SK-N-SH treated with all-trans-retinoic acid at 6 μM for 48 hours (cell line): Measurements from ENCODE around the gene MMP24.

ENCODE experiments used
- ARNTL ChIP-seq: fragments of 450-650 bp; formaldehyde crosslinking; IDR thresholded peaks from 2 replicates; pipeline ENCODE4 v1.5.0; 2020; ENCODE audit warnings: low read depth, mild to moderate bottlenecking, moderate library complexity, borderline replicate concordance
- CREB5 ChIP-seq: fragments of 250-450 bp; sonication (Bioruptor Pico); IDR thresholded peaks from 2 replicates; pipeline ENCODE4 v1.5.1; 2020; ENCODE audit warnings: low read depth, mild to moderate bottlenecking, moderate library complexity
- ESRRG ChIP-seq: fragments of 250-450 bp; sonication (Bioruptor Pico); IDR thresholded peaks from 2 replicates; pipeline ENCODE4 v1.6.1; 2021; ENCODE audit warnings: mild to moderate bottlenecking
- ISL1 ChIP-seq: fragments of 250-450 bp; sonication (Bioruptor Pico); IDR thresholded peaks from 2 replicates; pipeline ENCODE4 v2.1.2; 2022; ENCODE audit warnings: mild to moderate bottlenecking, moderate library complexity
- OSR1 ChIP-seq: fragments of 250-450 bp; sonication (Bioruptor Pico); IDR thresholded peaks from 2 replicates; pipeline ENCODE4 v1.8.0; 2022; ENCODE audit warnings: moderate library complexity, mild to moderate bottlenecking, inconsistent platforms
- POU6F1 ChIP-seq: fragments of 250-450 bp; sonication (Bioruptor Pico); IDR thresholded peaks from 2 replicates; pipeline ENCODE4 v1.8.0; 2021; ENCODE audit warnings: low read depth, mild to moderate bottlenecking, moderate library complexity, borderline replicate concordance
- RARB ChIP-seq: fragments of 250-450 bp; sonication (Bioruptor Pico); IDR thresholded peaks from 2 replicates; pipeline ENCODE4 v1.8.0; 2021; ENCODE audit warnings: mild to moderate bottlenecking, moderate library complexity
- SNAI2 ChIP-seq: fragments of 250-450 bp; sonication (Bioruptor Pico); IDR thresholded peaks from 2 replicates; pipeline ENCODE4 v1.5.0; 2020; ENCODE audit warnings: mild to moderate bottlenecking, moderate library complexity
- TCF4 ChIP-seq: fragments of 250-450 bp; sonication (Bioruptor Pico); IDR thresholded peaks from 2 replicates; pipeline ENCODE4 v1.8.0; 2021; ENCODE audit warnings: mild to moderate bottlenecking, moderate library complexity, borderline replicate concordance
- TSHZ2 ChIP-seq: fragments of 250-450 bp; sonication (Bioruptor Pico); IDR thresholded peaks from 2 replicates; pipeline ENCODE4 v1.5.0; 2020; ENCODE audit warnings: mild to moderate bottlenecking, moderate library complexity
- ZC3H10 ChIP-seq: fragments of 250-450 bp; sonication (Bioruptor Pico); IDR thresholded peaks from 2 replicates; pipeline ENCODE4 v1.5.1; 2021; ENCODE audit warnings: mild to moderate bottlenecking, moderate library complexity
- ZFP3 ChIP-seq: fragments of 250-450 bp; sonication (Bioruptor Pico); IDR thresholded peaks from 2 replicates; pipeline ENCODE4 v1.5.0; 2020; ENCODE audit warnings: mild to moderate bottlenecking, moderate library complexity
- ZFP30 ChIP-seq: fragments of 450-650 bp; formaldehyde crosslinking; IDR thresholded peaks from 2 replicates; pipeline ENCODE4 v1.5.0; 2022; ENCODE audit warnings: mild to moderate bottlenecking, moderate library complexity
- ZNF565 ChIP-seq: fragments of 450-650 bp; formaldehyde crosslinking; conservative IDR thresholded peaks from 2 replicates; pipeline ENCODE4 v1.5.0; 2020; ENCODE audit warnings: low read depth, mild to moderate bottlenecking, moderate library complexity

GRCh38 chr20:35200267-35200666 is 26.2 kb upstream of the MMP24 start:
- no peak for TF ChIP-seq CREB5
- no peak for TF ChIP-seq ESRRG (CRISPR knock-in tag)
- TF ChIP-seq ZFP3 (CRISPR knock-in tag), result no peak
- TF ChIP-seq TCF4 (CRISPR knock-in tag), result no peak
- no peak for TF ChIP-seq OSR1
- no peak for TF ChIP-seq ISL1 (CRISPR knock-in tag)
- TF ChIP-seq POU6F1 (CRISPR knock-in tag), result no peak
- TF ChIP-seq ZFP30 (CRISPR knock-in tag), result no peak
- TF ChIP-seq ARNTL (CRISPR knock-in tag), result no peak
- no peak for TF ChIP-seq ZC3H10 (CRISPR knock-in tag)
- no peak for TF ChIP-seq SNAI2 (CRISPR knock-in tag)
- no peak for TF ChIP-seq TSHZ2 (CRISPR knock-in tag)
- TF ChIP-seq ZNF565 (CRISPR knock-in tag), result no peak
- no peak for TF ChIP-seq RARB
